Common myeloid progenitor, CD34-positive (primary cell): ENCODE data around the gene CEBPG.

ENCODE experiments used
- CTCF ChIA-PET: fragments of 350-600 bp; sonication (Branson Sonifier 250); formaldehyde crosslinking; loops from one replicate; lab custom pipeline; 2021; ENCODE audit warnings: antibody characterized with exemption; lab: Charles Lee
- POLR2A ChIA-PET: fragments of 350-600 bp; sonication (Branson Sonifier 250); formaldehyde crosslinking; loops from one replicate; lab custom pipeline; 2021; ENCODE audit warnings: antibody characterized with exemption; lab: Charles Lee
- DNase-seq, 3 donors: peaks; one replicate each; pipeline versions ENCODE4 v3.0.0 to v3.0.0-alpha.2; 2013
- H3K27ac ChIP-seq, 2 experiments: 1 replicate in 1 of 2; 2 replicates in 1 of 2; pipeline ENCODE4 v1.7.0; 2013; ENCODE audit warnings: inconsistent platforms in 2 of 2, low read length in 2 of 2, mild to moderate bottlenecking in 2 of 2, low read depth in 1 of 2, moderate library complexity in 1 of 2; ENCODE audit not compliant: severe bottlenecking in 2 of 2, insufficient read depth in 1 of 2, poor library complexity in 1 of 2
- H3K27me3 ChIP-seq, 5 experiments: replicated peaks in 2 of 5; 1 replicate in 3 of 5; 2 replicates in 2 of 5; pipeline versions ENCODE4 v1.6.1 to v1.7.0; 2013; ENCODE audit warnings: low read length in 4 of 5, mild to moderate bottlenecking in 2 of 5, moderate library complexity in 2 of 5, inconsistent platforms in 1 of 5; ENCODE audit not compliant: insufficient read depth in 5 of 5, control insufficient read depth in 4 of 5
- H3K36me3 ChIP-seq, 4 experiments: 1 replicate in 2 of 4; 2 replicates in 2 of 4; pipeline versions ENCODE4 v1.6.1 to v1.7.0; 2013; ENCODE audit warnings: low read length in 3 of 4, control low read depth in 1 of 4, mild to moderate bottlenecking in 1 of 4; ENCODE audit not compliant: control insufficient read depth in 4 of 4, insufficient read depth in 4 of 4
- H3K4me1 ChIP-seq, 4 experiments: 1 replicate in 3 of 4; 2 replicates in 1 of 4; pipeline versions ENCODE4 v1.6.1 to v1.7.1; 2013; ENCODE audit warnings: low read length in 3 of 4, mild to moderate bottlenecking in 3 of 4, control low read depth in 1 of 4, inconsistent platforms in 1 of 4, moderate library complexity in 1 of 4; ENCODE audit not compliant: control insufficient read depth in 4 of 4, insufficient read depth in 4 of 4; ENCODE audit errors: control extremely low read depth in 1 of 4
- H3K4me3 ChIP-seq, 7 experiments: 1 replicate in 4 of 7; 2 replicates in 3 of 7; pipeline versions ENCODE4 v1.5.1 to v1.7.0; 2013; ENCODE audit warnings: mild to moderate bottlenecking in 7 of 7, low read length in 6 of 7, moderate library complexity in 6 of 7, inconsistent platforms in 2 of 7, low read depth in 2 of 7, control low read depth in 1 of 7; ENCODE audit not compliant: insufficient read depth in 4 of 7, control insufficient read depth in 1 of 7; ENCODE audit errors: extremely low read depth in 1 of 7
- H3K9me3 ChIP-seq, 5 experiments: 1 replicate in 4 of 5; 2 replicates in 1 of 5; pipeline versions ENCODE4 v1.6.1 to v1.7.1; 2013; ENCODE audit warnings: low read length in 4 of 5, mild to moderate bottlenecking in 2 of 5, inconsistent platforms in 1 of 5, low read depth in 1 of 5, moderate library complexity in 1 of 5; ENCODE audit not compliant: control insufficient read depth in 4 of 5, insufficient read depth in 2 of 5; ENCODE audit errors: control extremely low read depth in 1 of 5
- WGBS: methylation state at CpG from one replicate; pipeline ENCODE4 v1.1.5; 2013; ENCODE audit not compliant: insufficient coverage; 5-methylcytosine and 5-hydroxymethylcytosine counted together

CEBPG gene

GRCh38 chr19:33362508-33363228 is 10.8 kb upstream of the CEBPG start:
- Histone ChIP-seq H3K27me3 (no peaks in the 10 kb centered on the region), H3K4me1 (no peaks in the 10 kb centered on the region), H3K36me3 (no peaks in the 10 kb centered on the region), H3K9me3 (no peaks in the 10 kb centered on the region), H3K4me3 (no peak overlapping the region), H3K27ac (no peak overlapping the region)
- no peak for DNase-seq
- ChIA-PET CTCF (interaction anchor here (0.9 kb wide), 1 partner anchor 885 kb away, joined by 3 read pairs; no protein-coding TSS in a partner anchor), POLR2A (no interaction called here)
- WGBS, result 89% methylated on average over 6 of the region's 6 CpGs

GRCh38 chr19:33363476-33363875 is 10.0 kb upstream of the CEBPG start:
- no peak for DNase-seq
- Histone ChIP-seq H3K4me1 (no peaks in the 10 kb centered on the region), H3K9me3 (no peaks in the 10 kb centered on the region), H3K27me3 (no peaks in the 10 kb centered on the region), H3K36me3 (no peaks in the 10 kb centered on the region), H3K27ac (no peak overlapping the region), H3K4me3 (no peak overlapping the region)
- ChIA-PET POLR2A (interaction anchor here (0.6 to 1.2 kb wide), 2 partner anchors 22 to 52 kb away, joined by 3 to 4 read pairs; no protein-coding TSS in a partner anchor), CTCF (no interaction called here)
- 96% methylated on average over 5 of the region's 5 CpGs for WGBS

GRCh38 chr19:33365691-33366090 is 7.8 kb upstream of the CEBPG start:
- no peak overlapping the region for H3K4me3 ChIP-seq
- H3K27ac ChIP-seq, result no peak overlapping the region
- no peaks in the 10 kb centered on the region for H3K36me3 ChIP-seq
- 97% methylated on average over 7 of the region's 7 CpGs for WGBS
- CTCF ChIA-PET, result no interaction called here
- no peaks in the 10 kb centered on the region for H3K27me3 ChIP-seq
- DNase-seq, result no peak
- POLR2A ChIA-PET, result no interaction called here
- no peaks in the 10 kb centered on the region for H3K4me1 ChIP-seq
- H3K9me3 ChIP-seq, result no peaks in the 10 kb centered on the region

- POLR2A ChIA-PET, result no interaction called here
- Histone ChIP-seq H3K9me3 (no peaks in the 10 kb centered on the region), H3K27me3 (no peaks in the 10 kb centered on the region), H3K36me3 (no peaks in the 10 kb centered on the region), H3K27ac (no peak overlapping the region), H3K4me1 (no peaks in the 10 kb centered on the region), H3K4me3 (no peak overlapping the region)
- WGBS, result 96% methylated on average over 6 of the region's 6 CpGs
- CTCF ChIA-PET, result no interaction called here
- no peak for DNase-seq
These were observed 7.4 kb upstream of the CEBPG start for GRCh38 chr19:33366127-33366526.

GRCh38 chr19:33366897-33367296 is 6.6 kb upstream of the CEBPG start:
- Histone ChIP-seq H3K36me3 (no peaks in the 10 kb centered on the region), H3K4me1 (peaks cover 0 to 2% (median 1%) of the 10 kb centered on the region in 4 experiments), H3K27me3 (no peaks in the 10 kb centered on the region), H3K9me3 (no peaks in the 10 kb centered on the region), H3K27ac (no peak overlapping the region), H3K4me3 (no peak overlapping the region)
- ChIA-PET CTCF (no interaction called here), POLR2A (interaction anchor here (0.7 kb wide), 1 partner anchor 10 kb away, joined by 3 read pairs; no protein-coding TSS in a partner anchor)
- DNase-seq, result no peak
- 98% methylated on average over 5 of the region's 5 CpGs for WGBS

GRCh38 chr19:33368074-33368864 is 5.2 kb upstream of the CEBPG start:
- WGBS, result 95% methylated on average over 3 of the region's 5 CpGs

GRCh38 chr19:33370783-33371182 is 2.7 kb upstream of the CEBPG start:
- Histone ChIP-seq H3K36me3 (peaks cover 0 to 3% (median 0%) of the 10 kb centered on the region in 4 experiments), H3K27ac (no peak overlapping the region), H3K4me1 (peaks cover 8 to 26% (median 22%) of the 10 kb centered on the region in 4 experiments), H3K4me3 (no peak overlapping the region), H3K27me3 (no peaks in the 10 kb centered on the region), H3K9me3 (no peaks in the 10 kb centered on the region)
- POLR2A ChIA-PET, result no interaction called here
- DNase-seq, result no peak
- CTCF ChIA-PET, result interaction anchor here (0.6 to 1.2 kb wide), 2 partner anchors 13 to 295 kb away, joined by 3 to 4 read pairs; no protein-coding TSS in a partner anchor
- 100% methylated on average over 1 of the region's 4 CpGs for WGBS

More at GRCh38 chr19:33368074-33368864, 5.2 kb upstream of the CEBPG start:
- Histone ChIP-seq H3K27ac (no peak overlapping the region), H3K9me3 (no peaks in the 10 kb centered on the region), H3K4me3 (no peak overlapping the region), H3K4me1 (peaks cover 0 to 12% (median 9%) of the 10 kb centered on the region in 4 experiments), H3K36me3 (no peaks in the 10 kb centered on the region), H3K27me3 (no peaks in the 10 kb centered on the region)
- CTCF ChIA-PET, result interaction anchor here (1.4 to 1.5 kb wide), 2 partner anchors 10 to 244 kb away, joined by 4 read pairs; no protein-coding TSS in a partner anchor
- no peak for DNase-seq
- POLR2A ChIA-PET, result no interaction called here
